SH-SY5Y (cell line): ENCODE measurements around the gene SLC22A7.

Source experiments
- GATA2 ChIP-seq: IDR thresholded peaks from 2 replicates; pipeline ENCODE4 v1.6.1; 2011; ENCODE audit warnings: mild to moderate bottlenecking, low read depth, low read length
- GATA3 ChIP-seq: IDR thresholded peaks from 2 replicates; pipeline ENCODE4 v1.6.1; 2011; ENCODE audit warnings: low read depth, mild to moderate bottlenecking, low read length, moderate library complexity

The SLC22A7 gene

DNA sequence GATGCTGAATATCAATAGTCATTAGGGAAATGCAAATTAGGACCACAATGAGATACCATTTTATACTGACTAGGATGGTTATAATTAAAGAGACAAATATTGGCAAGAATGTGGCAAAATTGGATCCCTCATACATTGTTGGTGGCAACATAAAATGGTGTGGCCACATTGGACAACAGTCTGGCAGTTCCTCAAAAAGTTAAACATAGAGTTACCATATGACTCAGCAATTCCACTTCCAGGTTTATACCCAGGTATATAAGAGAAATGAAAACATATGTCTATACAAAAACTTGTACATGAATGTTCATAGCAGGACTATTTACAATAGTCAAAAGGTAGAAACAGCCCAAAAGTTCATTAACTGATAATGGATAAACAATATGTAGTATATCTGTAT is 12.6 kb downstream of the SLC22A7 start:
- TF ChIP-seq GATA3 (no peak), GATA2 (no peak)

DNA sequence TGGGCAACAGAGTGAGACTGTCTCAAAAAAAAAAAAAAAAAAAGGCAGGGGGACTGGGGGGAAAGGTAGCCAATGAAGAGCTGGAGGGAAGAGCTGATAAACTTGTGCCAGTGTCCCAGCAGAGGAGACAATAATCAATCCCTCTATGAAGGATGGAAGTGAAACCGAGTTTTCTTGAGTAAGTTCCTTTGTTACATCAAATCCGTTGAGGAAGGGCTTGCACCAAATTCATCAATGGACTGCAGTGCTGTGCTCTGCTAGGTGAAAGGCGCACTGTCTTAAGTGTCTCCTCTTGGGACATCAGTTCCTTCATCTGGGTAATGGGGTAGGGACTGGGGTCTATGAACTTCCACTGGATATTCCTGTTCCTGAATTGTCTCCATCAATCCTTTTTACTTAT is 13.6 kb downstream of the SLC22A7 start:
- no peak for TF ChIP-seq GATA3
- no peak for TF ChIP-seq GATA2

DNA sequence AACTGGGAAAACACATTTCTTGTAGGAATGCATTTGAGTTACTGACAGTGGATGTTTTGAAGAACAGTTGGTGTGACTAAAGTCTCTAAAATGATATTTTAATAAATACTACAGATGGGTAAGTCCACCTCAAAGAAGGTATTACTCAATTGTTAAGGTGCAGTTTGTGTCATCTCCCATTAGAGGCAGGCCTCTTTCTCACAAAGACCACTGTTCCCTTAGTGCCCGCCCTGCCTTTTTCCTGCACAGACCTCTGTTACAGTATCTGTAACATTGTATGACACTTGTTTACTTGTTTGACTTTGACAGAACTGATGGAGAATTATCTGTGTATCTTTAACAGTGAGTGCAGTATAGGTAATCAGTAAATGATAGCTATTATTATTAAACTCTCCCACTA is 15.8 kb downstream of the SLC22A7 start:
- TF ChIP-seq GATA3 (no peak), GATA2 (no peak)

DNA sequence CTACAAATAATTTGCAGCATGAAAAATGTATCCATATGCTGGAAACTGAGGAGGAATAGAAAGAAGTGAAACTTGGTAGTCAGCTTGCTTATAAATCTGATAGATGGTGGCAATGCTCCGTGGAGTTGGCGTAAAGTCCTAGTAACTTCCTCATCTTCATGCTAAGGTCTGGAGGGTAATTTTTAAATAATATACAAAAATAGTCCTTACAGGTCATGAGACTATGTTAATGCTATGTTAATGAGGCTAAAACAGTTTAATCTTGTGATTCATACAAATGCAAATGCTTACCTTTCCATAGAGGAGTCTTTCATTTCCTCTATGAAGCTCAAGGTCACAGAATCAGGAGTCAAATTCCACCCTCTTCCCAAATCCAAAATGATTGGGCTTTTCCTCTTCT is 20.0 kb downstream of the SLC22A7 start:
- TF ChIP-seq GATA3 (no peak), GATA2 (no peak)

DNA sequence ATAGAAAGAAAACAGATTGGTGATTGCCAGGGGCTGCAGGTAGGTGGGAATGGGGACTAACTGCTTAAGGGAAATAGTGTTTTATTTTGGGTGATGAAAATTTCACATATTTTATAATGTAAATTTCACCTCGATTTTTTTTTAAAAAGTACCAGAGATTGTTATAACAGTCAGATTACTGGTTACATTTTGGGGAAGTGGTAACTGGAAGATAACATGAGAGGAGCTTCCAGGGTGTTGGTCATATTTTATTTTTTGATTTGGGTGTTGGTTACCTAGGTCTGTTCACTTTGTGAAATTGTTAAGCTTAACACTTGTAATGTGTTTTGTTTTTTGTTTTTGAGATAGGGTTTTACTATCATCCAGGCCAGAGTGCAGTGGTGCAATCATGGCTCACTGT is 27.8 kb downstream of the SLC22A7 start:
- no peak for TF ChIP-seq GATA3
- no peak for TF ChIP-seq GATA2

DNA sequence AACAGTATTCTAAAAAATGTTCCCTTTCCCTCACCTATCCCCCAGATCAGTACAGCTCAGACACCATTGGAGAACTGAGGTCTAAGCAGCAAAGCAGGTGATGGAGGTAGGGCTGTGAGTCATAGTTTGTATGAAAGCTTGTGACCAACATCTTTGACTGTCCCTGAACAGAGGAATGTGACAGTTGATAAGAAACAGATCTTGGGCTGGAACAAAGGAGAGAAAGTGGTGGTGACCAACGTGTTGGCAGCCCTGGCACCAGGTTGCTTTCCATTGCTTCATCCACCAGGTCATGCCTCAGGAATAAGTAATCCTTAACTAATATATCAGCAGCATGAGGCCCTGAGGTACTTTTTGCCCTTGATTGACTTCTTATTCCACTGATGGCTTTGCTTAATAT is 30.5 kb downstream of the SLC22A7 start:
- TF ChIP-seq GATA2, result no peak
- TF ChIP-seq GATA3, result no peak

DNA sequence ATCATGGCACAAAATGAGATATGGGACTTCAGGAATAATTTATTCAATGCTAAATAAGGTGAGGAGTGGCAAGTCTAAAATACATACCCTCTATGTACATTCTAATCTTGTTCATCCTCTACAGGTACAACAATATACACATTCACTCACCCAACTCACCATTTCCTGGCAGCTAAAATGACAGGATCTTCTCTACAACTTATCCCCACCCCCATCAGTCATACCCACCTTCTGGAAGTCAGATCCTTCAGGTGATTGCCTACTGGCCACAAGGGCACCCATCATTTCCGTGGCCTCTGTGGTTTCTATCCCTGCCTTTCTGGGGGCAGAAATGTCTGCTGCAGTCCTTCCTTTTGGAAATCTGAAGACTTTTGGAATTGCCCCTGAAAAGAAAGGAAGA is 33.4 kb downstream of the SLC22A7 start:
- TF ChIP-seq GATA2 (no peak), GATA3 (no peak)

DNA sequence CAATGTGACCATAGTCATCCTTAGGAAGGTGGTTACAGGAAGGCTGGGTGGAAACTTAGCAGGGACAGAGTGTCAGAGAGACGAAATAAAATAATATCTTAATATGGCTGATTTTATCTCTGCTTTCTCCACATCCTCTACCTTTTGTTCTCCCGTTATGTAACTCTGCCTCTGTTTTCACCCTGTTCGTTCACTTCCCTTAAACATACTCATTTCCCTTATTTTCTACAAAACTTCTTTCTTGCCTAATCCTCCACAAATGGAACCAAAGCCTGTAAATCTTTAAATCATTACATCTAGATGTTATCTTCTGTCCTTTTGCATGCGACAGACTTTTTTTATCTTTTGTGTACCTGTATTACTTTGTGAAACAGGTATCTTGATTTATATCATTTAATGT is 33.8 kb downstream of the SLC22A7 start:
- TF ChIP-seq GATA2, result no peak
- TF ChIP-seq GATA3, result no peak

DNA sequence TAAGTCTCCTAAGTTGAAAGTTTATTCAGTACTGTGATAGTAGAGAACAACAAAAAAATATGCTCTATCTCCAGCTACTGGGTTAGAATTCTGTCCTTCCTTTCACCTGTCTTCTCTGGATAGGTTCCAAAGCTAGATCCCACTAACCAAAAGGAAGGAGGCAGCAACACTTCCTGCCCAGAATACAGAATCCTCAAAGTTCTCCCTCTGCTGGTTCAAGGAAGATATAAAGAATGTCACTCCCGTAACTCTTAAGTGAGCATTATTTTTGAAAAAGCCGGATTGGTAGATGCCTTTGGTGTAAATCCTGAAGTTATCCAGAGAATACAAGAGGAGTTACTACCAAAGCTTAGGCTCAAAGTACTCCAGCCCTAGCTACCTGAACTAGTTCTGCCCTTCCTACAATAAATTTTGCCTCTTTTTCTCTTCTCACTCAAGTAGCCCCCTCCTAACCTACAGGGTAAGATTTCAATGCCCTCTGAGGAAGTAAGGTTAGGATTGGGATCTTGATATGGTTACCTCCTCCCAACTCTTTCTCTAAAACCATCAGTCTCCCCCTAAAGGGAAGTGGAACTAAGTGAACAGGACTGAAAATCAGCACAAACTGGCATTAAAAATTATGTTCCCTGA is 36.5 kb downstream of the SLC22A7 start:
- TF ChIP-seq GATA2 (no peak), GATA3 (no peak)

DNA sequence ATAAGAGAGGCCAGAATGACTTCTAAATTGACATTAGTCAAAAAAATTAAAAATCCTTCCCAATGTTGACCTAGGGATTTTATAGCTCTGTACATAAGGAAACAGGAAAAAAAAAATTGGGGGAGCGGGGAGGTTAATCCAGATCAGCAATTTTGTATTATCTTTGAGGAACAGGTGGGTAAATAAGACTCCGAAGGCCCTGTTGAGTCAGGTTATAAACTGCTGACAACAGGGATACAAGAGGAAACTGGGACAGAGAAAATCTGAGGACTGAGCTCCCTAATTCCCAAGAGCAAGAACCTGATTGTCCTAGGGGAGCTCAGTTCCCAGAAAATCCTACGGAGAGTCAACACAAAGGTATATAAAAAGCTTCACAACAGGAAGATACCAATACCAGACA is 37.4 kb downstream of the SLC22A7 start:
- no peak for TF ChIP-seq GATA2
- no peak for TF ChIP-seq GATA3

DNA sequence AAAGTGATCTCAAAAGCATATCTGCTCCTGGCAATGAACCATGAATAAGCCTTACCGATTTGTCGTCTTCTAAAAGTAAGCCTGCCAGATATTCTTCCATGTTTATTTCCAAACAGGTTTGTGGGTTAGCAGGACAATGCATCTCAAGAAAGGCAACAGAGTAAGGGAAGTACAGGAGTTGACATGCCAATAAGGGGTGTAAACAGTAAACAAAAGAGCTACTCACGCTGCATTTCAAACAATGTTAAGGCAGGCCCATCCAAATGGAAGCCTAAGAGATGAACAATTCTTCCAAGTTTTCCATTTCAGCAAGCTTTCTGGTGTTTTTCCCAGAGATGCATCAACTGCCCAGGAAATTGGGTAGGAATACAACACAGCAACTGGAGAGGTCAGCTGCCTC is 38.3 kb downstream of the SLC22A7 start:
- TF ChIP-seq GATA3, result no peak
- no peak for TF ChIP-seq GATA2

DNA sequence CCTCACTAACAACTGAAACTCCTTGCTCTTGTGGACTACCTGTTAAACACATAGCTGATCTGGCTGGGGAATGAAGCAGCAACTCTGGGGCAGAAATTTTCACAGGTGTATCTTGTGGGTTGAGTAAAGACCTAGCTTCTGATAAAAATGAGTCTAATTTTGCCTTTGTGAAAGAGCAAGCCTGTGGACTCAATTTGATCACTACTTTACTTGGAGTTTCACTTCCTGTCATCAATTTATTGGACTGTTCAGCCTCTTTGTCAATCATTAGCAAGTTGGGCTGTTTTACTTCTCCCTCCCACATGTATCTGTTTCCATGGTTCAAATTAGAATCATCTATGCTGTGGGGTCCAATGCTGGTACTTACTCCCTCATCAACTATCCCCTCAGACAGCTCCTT is 40.2 kb downstream of the SLC22A7 start:
- TF ChIP-seq GATA3 (no peak), GATA2 (no peak)

DNA sequence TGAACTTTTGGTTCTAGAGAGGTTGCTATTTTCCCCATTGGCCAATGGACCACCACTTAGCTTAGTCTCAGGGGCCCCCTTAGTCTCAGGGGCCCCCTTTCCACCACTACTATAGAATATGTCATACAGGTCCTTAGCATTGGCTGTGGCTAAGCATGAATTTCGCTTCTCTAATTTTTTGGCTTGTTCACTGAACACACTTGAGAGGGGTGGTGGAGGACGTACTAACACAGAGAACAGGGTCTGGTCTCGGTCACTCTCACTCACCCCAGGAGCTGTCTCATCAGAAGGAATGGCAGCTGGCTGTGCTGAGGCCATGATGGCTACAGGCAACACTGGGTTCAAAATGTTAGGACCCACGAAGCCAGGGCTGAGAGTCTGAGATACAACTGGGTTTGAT is 41.1 kb downstream of the SLC22A7 start:
- TF ChIP-seq GATA2, result no peak
- TF ChIP-seq GATA3, result no peak

DNA sequence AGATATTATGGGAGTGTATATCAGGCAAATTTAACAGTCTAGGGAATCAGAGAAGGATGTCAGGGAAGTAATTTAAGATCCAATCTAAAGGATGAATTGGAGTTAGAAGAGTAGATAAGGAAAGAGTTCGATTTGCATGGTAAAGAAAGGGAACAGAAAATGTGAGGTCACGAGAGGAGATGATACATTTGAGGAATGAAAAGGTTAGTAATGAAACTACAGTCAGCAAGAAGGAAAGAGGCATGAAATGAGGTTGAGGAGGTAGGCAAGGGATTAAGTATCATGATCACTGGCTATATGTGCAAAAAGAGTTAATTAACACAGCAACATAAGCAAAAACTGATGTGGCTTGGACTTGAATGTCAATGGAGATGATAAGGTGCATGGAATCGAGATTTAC is 49.0 kb downstream of the SLC22A7 start:
- no peak for TF ChIP-seq GATA3
- no peak for TF ChIP-seq GATA2

DNA sequence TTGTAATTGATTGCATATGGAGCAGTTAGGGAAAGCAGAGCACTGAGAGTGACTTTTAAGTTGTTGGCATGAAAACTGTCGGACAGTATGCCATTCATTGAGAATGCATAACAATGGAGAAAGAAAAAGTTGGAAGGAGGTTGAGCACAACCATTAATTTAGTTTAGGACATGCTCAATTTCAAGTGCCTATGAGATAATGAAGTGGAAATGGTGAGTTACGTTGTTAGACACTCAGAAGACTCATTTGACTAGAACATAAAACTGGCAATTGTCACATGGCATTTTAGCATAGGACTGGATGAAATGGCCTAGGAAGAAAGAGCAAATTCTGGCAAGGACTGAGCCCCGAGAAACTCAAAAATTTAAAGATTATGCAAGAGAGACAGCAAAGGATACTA is 49.4 kb downstream of the SLC22A7 start:
- TF ChIP-seq GATA2 (no peak), GATA3 (no peak)
